Lower lobe of right lung (tissue), 2 donors: ENCODE data around the gene NOTCH1. TPM values are rescaled to one million over a fixed set of nuclear protein-coding genes. Genes with fewer than 3 reads are reported as not detected.

Source experiments
- ATAC-seq, 2 donors: fragments of 200-7000 bp; cut with Tn5 transposase; one replicate each; pipeline ENCODE4 v1.9.1; 2020 to 2022; ENCODE audit warnings: mild to moderate bottlenecking in 2 of 2, moderate library complexity in 2 of 2
- DNase-seq: peaks from one replicate; pipeline ENCODE4 v3.0.0-alpha.2; 2020
- H3K27ac ChIP-seq: fragments of 200-600 bp; one replicate; pipeline ENCODE4 v1.8.0; 2022
- H3K27me3 ChIP-seq: fragments of 200-600 bp; one replicate; pipeline ENCODE4 v1.8.0; 2022; ENCODE audit warnings: low read depth
- H3K36me3 ChIP-seq: fragments of 200-600 bp; one replicate; pipeline ENCODE4 v1.8.0; 2022; ENCODE audit warnings: mild to moderate bottlenecking
- H3K4me1 ChIP-seq: fragments of 200-600 bp; one replicate; pipeline ENCODE4 v1.8.0; 2022
- H3K4me3 ChIP-seq: fragments of 200-600 bp; one replicate; pipeline ENCODE4 v1.8.0; 2022; ENCODE audit warnings: mild to moderate bottlenecking
- H3K9me3 ChIP-seq: fragments of 200-600 bp; one replicate; pipeline ENCODE4 v1.8.0; 2022
- intact Hi-C: fragments of 100-400 bp; cut with DNase I; formaldehyde crosslinking; loops from one replicate; pipeline ENCODE4 v1.11.0; 2022
- total RNA-seq: library from RNA; stranded (reverse); fragmentation: NEBNext Ultra II Directional; extraction: Animal tissue kit (Norgen Biotek cat#: 25700); gene quantifications from one replicate; pipeline ENCODE4 v1.2.1, GENCODE V29; 2021
- TF ChIP-seq, protein P1 (sequence below): fragments of 200-600 bp; IDR thresholded peaks from one replicate; pipeline ENCODE4 v1.8.0; 2022; ENCODE audit warnings: antibody characterized with exemption, mild to moderate bottlenecking
- donor health status: DM: no; HTN: yes; CAD: no; lungs with severe emphysema.

Gene NOTCH1
- total RNA-seq, 1 donor from 2014 or later: 91.4 TPM

DNA sequence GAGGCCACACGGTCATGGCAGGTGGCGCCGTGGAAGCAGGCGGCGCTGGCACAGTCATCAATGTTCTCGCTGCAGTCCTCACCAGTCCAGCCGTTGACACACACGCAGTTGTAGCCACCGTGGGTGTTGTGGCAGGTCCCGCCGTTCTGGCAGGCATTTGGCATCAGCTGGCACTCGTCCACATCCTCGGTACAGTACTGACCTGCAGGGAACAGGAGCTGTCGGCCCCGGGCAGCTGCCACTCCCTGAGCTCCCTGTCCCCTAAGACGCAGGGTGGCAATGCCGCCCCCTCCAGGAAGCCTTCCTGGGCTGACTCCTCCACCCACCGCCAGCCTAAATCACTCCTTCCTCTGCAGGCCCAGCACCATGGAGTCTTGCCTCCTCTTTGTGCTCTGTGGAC is 27.2 kb downstream of the NOTCH1 start:
- DNase-seq (peak; percentile 68), ATAC-seq (no peak)
- peaks cover 84% of the 10 kb centered on the region for H3K36me3 ChIP-seq
- peak overlapping the region; percentile 71 for H3K27ac ChIP-seq
- TF ChIP-seq, protein P1, sequence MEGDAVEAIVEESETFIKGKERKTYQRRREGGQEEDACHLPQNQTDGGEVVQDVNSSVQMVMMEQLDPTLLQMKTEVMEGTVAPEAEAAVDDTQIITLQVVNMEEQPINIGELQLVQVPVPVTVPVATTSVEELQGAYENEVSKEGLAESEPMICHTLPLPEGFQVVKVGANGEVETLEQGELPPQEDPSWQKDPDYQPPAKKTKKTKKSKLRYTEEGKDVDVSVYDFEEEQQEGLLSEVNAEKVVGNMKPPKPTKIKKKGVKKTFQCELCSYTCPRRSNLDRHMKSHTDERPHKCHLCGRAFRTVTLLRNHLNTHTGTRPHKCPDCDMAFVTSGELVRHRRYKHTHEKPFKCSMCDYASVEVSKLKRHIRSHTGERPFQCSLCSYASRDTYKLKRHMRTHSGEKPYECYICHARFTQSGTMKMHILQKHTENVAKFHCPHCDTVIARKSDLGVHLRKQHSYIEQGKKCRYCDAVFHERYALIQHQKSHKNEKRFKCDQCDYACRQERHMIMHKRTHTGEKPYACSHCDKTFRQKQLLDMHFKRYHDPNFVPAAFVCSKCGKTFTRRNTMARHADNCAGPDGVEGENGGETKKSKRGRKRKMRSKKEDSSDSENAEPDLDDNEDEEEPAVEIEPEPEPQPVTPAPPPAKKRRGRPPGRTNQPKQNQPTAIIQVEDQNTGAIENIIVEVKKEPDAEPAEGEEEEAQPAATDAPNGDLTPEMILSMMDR: no peak
- intact Hi-C loops: no loop called here
- H3K27me3 ChIP-seq: no peaks in the 10 kb centered on the region
- no peaks in the 10 kb centered on the region for H3K9me3 ChIP-seq
- H3K4me3 ChIP-seq: peak overlapping the region; percentile 40
- peaks cover 58% of the 10 kb centered on the region for H3K4me1 ChIP-seq

DNA sequence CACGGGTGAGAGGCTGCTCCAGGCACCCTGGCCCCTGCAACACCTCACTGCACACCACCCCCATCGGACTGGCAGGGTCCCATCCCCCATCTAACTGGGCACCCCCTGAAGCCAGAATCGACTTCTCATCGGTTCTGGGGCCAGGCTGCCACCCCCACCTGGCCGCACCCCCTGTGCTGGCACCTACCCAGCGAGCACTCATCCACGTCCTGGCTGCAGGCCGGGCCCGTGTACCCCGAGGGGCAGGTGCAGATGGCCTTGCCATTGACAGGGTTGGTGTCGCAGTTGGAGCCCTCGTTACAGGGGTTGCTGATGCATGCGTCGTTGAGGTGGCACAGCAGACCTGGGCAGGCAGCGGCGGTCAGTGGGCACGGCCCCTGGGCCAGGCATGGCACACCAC is 27.9 kb downstream of the NOTCH1 start:
- no peak overlapping the region for H3K4me3 ChIP-seq
- H3K27ac ChIP-seq: no peak overlapping the region
- H3K9me3 ChIP-seq: no peaks in the 10 kb centered on the region
- DNase-seq: no peak
- H3K36me3 ChIP-seq: peaks cover 84% of the 10 kb centered on the region
- intact Hi-C loops: no loop called here
- H3K4me1 ChIP-seq: peaks cover 57% of the 10 kb centered on the region
- TF ChIP-seq, protein P1: no peak
- no peak for ATAC-seq
- H3K27me3 ChIP-seq: no peaks in the 10 kb centered on the region

DNA sequence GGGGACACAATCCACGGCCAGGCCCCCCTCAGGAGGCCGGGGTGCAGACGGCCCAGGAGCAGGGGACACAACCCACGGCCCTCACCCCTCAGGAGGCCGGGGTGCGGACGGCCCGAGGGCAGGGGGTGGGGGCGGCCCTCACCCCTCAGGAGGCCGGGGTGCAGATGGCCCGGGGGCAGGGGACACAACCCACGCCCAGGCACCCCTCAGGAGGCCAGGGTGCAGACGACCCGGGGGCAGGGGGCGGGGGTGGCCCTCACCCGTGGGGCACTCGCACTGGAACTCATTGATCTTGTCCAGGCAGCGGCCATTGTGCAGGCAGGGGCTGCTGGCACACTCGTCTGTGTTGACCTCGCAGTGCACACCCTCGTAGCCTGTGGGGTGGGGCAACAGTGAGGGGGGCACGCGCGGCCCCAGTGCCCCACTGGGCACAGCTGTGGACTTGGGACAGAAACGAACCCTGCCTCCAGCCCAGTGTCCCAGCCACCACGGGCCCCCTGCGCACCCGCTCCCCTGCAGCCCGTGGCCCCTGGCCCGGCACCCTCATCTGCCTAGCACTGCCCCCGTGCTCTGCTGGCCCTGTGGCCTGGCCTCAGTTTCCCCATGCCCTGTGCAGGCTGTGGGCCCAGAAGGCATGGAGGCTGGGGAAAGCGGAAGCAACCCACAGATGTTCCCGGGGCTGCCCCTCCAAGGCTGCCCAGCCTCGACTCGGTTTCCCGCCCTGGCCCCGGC is 28.7 kb downstream of the NOTCH1 start:
- Histone ChIP-seq H3K9me3 (no peaks in the 10 kb centered on the region), H3K4me3 (no peak overlapping the region), H3K27ac (no peak overlapping the region), H3K27me3 (no peaks in the 10 kb centered on the region), H3K4me1 (peaks cover 50% of the 10 kb centered on the region), H3K36me3 (peaks cover 84% of the 10 kb centered on the region)
- TF ChIP-seq, protein P1: no peak
- ATAC-seq: no peak
- intact Hi-C loops: no loop called here
- DNase-seq: no peak

DNA sequence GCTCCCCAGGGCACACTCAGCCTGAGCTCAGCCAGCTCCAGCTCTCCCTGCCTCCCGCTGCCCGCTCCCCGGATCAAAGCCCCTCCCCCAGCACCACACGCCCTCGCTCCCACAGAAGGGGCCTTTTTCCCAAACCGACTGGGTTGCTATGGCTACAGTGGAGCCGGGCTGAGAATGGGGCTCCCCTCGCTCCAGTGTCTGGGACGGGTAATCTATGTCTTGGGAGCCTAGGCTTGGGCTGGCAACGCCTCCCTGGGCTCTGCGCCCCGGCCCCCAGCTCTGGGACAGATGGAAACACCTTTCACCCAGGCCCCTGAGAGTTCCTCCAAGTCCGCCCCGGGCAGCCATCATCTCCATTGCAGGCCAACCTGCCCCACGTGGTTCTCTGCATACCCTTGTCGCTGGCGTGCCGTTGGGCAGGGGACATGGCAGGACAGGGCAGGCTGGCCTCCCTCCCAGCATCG is 29.6 kb downstream of the NOTCH1 start:
- TF ChIP-seq, protein P1: no peak
- Histone ChIP-seq H3K36me3 (peaks cover 93% of the 10 kb centered on the region), H3K27ac (no peak overlapping the region), H3K9me3 (no peaks in the 10 kb centered on the region), H3K4me3 (no peak overlapping the region), H3K27me3 (no peaks in the 10 kb centered on the region), H3K4me1 (peaks cover 44% of the 10 kb centered on the region)
- intact Hi-C loops: no loop called here
- no peak for ATAC-seq
- DNase-seq: no peak

DNA sequence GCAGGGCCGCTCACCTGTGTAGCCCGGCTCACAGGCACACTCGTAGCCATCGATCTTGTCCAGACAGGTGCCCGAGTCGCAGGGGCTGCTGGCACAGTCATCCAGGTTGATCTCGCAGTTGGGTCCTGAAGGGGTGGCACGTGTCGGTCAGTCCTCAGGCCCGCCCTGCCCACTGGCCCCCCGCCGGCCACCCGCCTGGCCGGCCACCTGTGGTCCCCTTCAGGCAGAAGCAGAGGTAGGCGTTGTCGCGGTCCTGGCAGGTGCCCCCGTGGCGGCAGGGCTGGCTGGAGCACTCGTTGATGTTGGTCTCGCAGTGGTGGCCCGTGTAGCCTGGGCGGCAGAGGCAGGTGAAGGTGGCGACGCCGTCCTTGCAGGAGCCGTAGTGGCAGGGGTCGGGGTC is 30.6 kb downstream of the NOTCH1 start:
- Histone ChIP-seq H3K4me1 (peaks cover 42% of the 10 kb centered on the region), H3K9me3 (no peaks in the 10 kb centered on the region), H3K36me3 (peaks cover 94% of the 10 kb centered on the region), H3K4me3 (no peak overlapping the region), H3K27ac (no peak overlapping the region), H3K27me3 (no peaks in the 10 kb centered on the region)
- TF ChIP-seq, protein P1: no peak
- ATAC-seq (no peak), DNase-seq (no peak)
- intact Hi-C loops: no loop called here
